K562 (cell line): ENCODE measurements around the gene CXCR3. TPM values are rescaled to one million over a fixed set of nuclear protein-coding genes. Genes with fewer than 3 reads are reported as not detected.

Experiments used
- ATAC-seq: fragments of 200-7000 bp; cut with Tn5 transposase; 3 replicates; pipeline ENCODE4 v1.9.1; 2020; ENCODE audit warnings: moderate library complexity
- BruUV-seq: library from RNA; stranded (reverse); fragments of 400-500 nt; replicated peaks from 2 replicates; lab custom pipeline; 2021; lab: Mats Ljungman, UMichigan
- CTCF ChIA-PET: fragments of 300-600 bp; formaldehyde crosslinking; extraction: SDS; loops from one replicate; lab custom pipeline; 2021; ENCODE audit warnings: low intra/inter-chr PET ratio; lab: Yijun Ruan, JAX
- POLR2A ChIA-PET: fragments of 300-600, 350-650 bp; sonication (Branson Sonifier 250); formaldehyde crosslinking; extraction: SDS; loops from one replicate; lab custom pipeline; 2021; ENCODE audit warnings: antibody characterized with exemption, inconsistent platforms; lab: Yijun Ruan, JAX
- DNase-seq, 4 experiments: peaks; one replicate each; pipeline versions ENCODE4 v3.0.0 to v3.0.0-alpha.2; 2011 to 2018; ENCODE audit warnings: low spot score in 3 of 4, mixed read lengths in 3 of 4; ENCODE audit errors: extremely low read depth in 1 of 4
- FAIRE-seq: peaks from 2 replicates; lab custom pipeline; 2011; peaks lifted over from hg19 to GRCh38; lab: Jason Lieb, UNC
- H2AFZ ChIP-seq: 2 replicates; pipeline ENCODE4 v1.6.0; 2011; ENCODE audit warnings: low read depth, low read length, control low read depth, inconsistent platforms
- H3K27ac ChIP-seq: fragments of 200-600 bp; 3 replicates; pipeline ENCODE4 v1.8.0; 2011; ENCODE audit warnings: low read depth, mild to moderate bottlenecking, control low read depth, inconsistent platforms, low read length, moderate library complexity, mixed read lengths; ENCODE audit errors: extremely low read depth
- H3K27me3 ChIP-seq, 2 experiments: fragments of 300-600 bp in 1 of 2; 2 replicates in 1 of 2; 3 replicates in 1 of 2; pipeline versions ENCODE4 v1.6.0 to v1.8.0; 2011; ENCODE audit warnings: inconsistent platforms in 2 of 2, low read length in 2 of 2, mild to moderate bottlenecking in 1 of 2, mixed read lengths in 1 of 2, moderate library complexity in 1 of 2; ENCODE audit not compliant: control insufficient read depth in 2 of 2, insufficient read depth in 2 of 2
- H3K36me3 ChIP-seq: fragments of 300-600 bp; 3 replicates; pipeline ENCODE4 v1.8.0; 2011; ENCODE audit warnings: mild to moderate bottlenecking, low read length, inconsistent platforms; ENCODE audit not compliant: control insufficient read depth, insufficient read depth
- H3K4me1 ChIP-seq, 2 experiments: fragments of 200-600 bp in 1 of 2; replicated peaks in 1 of 2; 2 replicates in 1 of 2; 3 replicates in 1 of 2; pipeline versions ENCODE4 v1.5.1 to v1.8.0; 2011; ENCODE audit warnings: inconsistent platforms in 2 of 2, low read length in 2 of 2, mild to moderate bottlenecking in 1 of 2, mixed read lengths in 1 of 2, moderate library complexity in 1 of 2; ENCODE audit not compliant: control insufficient read depth in 2 of 2, insufficient read depth in 2 of 2
- H3K4me2 ChIP-seq: 2 replicates; pipeline ENCODE4 v1.6.1; 2011; ENCODE audit warnings: low read length, control low read depth, inconsistent platforms, mixed read lengths; ENCODE audit not compliant: insufficient read depth
- H3K4me3 ChIP-seq: fragments of 200-600 bp; sonication (generic), shearing (Covaris generic); 2 replicates; pipeline ENCODE4 v1.5.1; 2016; ENCODE audit warnings: control low read depth, inconsistent platforms
- H3K79me2 ChIP-seq: fragments of 200-600 bp; 3 replicates; pipeline ENCODE4 v1.8.0; 2011; ENCODE audit warnings: low read length, inconsistent platforms; ENCODE audit not compliant: control insufficient read depth, insufficient read depth
- H3K9ac ChIP-seq, 2 experiments: 2 replicates each; pipeline versions ENCODE4 v1.6.0 to v1.6.1; 2011; ENCODE audit warnings: low read depth in 2 of 2, low read length in 2 of 2, control low read depth in 1 of 2, inconsistent platforms in 1 of 2, mild to moderate bottlenecking in 1 of 2, mixed read lengths in 1 of 2; ENCODE audit not compliant: insufficient read depth in 1 of 2
- H3K9me1 ChIP-seq: one replicate; pipeline ENCODE4 v1.6.0; 2011; ENCODE audit warnings: inconsistent platforms, mild to moderate bottlenecking, low read length, moderate library complexity; ENCODE audit not compliant: control insufficient read depth, insufficient read depth
- H3K9me3 ChIP-seq: replicated peaks from 2 replicates; pipeline ENCODE4 v1.5.1; 2011; ENCODE audit warnings: low read depth, low read length, inconsistent platforms; ENCODE audit not compliant: control insufficient read depth, insufficient read depth
- H4K20me1 ChIP-seq: replicated peaks from 2 replicates; pipeline ENCODE4 v1.6.1; 2011; ENCODE audit warnings: low read length, inconsistent platforms, mixed read lengths; ENCODE audit not compliant: control insufficient read depth, insufficient read depth
- ARID2 ChIP-seq: fragments of 450-650 bp; IDR thresholded peaks from 2 replicates; pipeline ENCODE4 v1.6.1; 2017; ENCODE audit warnings: antibody characterized with exemption, mild to moderate bottlenecking
- BDP1 ChIP-seq: IDR thresholded peaks from 3 replicates; pipeline ENCODE4 v1.6.1; 2011; ENCODE audit not compliant: insufficient read length, insufficient read depth
- KHSRP ChIP-seq: fragments of 450-650 bp; IDR thresholded peaks from 2 replicates; pipeline ENCODE4 v1.6.1; 2017
- KLF16 ChIP-seq: IDR thresholded peaks from 2 replicates; pipeline ENCODE4 v1.6.1; 2016; ENCODE audit warnings: antibody characterized with exemption
- NCOA2 ChIP-seq, 2 experiments: fragments of 450-650 bp; IDR thresholded peaks; 2 replicates each; pipeline ENCODE4 v1.6.1; 2018; ENCODE audit warnings: mild to moderate bottlenecking in 2 of 2, moderate library complexity in 1 of 2; ENCODE audit not compliant: partially characterized antibody in 2 of 2
- NFIC ChIP-seq: fragments of 450-650 bp; IDR thresholded peaks from 2 replicates; pipeline ENCODE4 v1.6.1; 2017; ENCODE audit warnings: mild to moderate bottlenecking, inconsistent platforms
- PHF21A ChIP-seq: fragments of 450-650 bp; IDR thresholded peaks from 2 replicates; pipeline ENCODE4 v1.6.1; 2017; ENCODE audit warnings: low read depth, borderline replicate concordance
- POLR2H ChIP-seq: IDR thresholded peaks from 2 replicates; pipeline ENCODE4 v1.6.1; 2016; ENCODE audit warnings: missing genetic modification characterization, low read depth, mild to moderate bottlenecking, control low read depth, missing compliant biosample characterization, moderate library complexity
- RFX7 ChIP-seq: fragments of 250-450 bp; sonication (Bioruptor Pico); IDR thresholded peaks from 2 replicates; pipeline ENCODE4 v1.5.1; 2021; ENCODE audit warnings: mild to moderate bottlenecking
- STAG1 ChIP-seq: sonication (generic); formaldehyde crosslinking; IDR thresholded peaks from 2 replicates; pipeline ENCODE4 v1.5.0; 2020; ENCODE audit warnings: missing genetic modification reagents, borderline replicate concordance
- ZC3H4 ChIP-seq: sonication (generic); formaldehyde crosslinking; IDR thresholded peaks from 2 replicates; pipeline ENCODE4 v1.9.0; 2021; ENCODE audit warnings: missing genetic modification reagents, borderline replicate concordance
- ZNF12 ChIP-seq: sonication (generic); formaldehyde crosslinking; IDR thresholded peaks from 2 replicates; pipeline ENCODE4 v1.4.0; 2020; ENCODE audit warnings: mild to moderate bottlenecking, missing genetic modification reagents
- ZNF121 ChIP-seq: sonication (generic); formaldehyde crosslinking; conservative IDR thresholded peaks from 2 replicates; pipeline ENCODE4 v1.8.0; 2022; ENCODE audit warnings: missing genetic modification reagents
- ZNF77 ChIP-seq: fragments of 250-450 bp; sonication (Bioruptor Pico); IDR thresholded peaks from 2 replicates; pipeline ENCODE4 v1.5.0; 2020
- WGBS: fragments of 100-300 bp; shearing (Covaris generic); methylation state at CpG from one replicate; pipeline ENCODE4 v1.1.6; 2016; ENCODE audit warnings: low coverage, mixed read lengths; ENCODE audit not compliant: insufficient coverage; ENCODE audit errors: missing lambda C conversion rate; 5-methylcytosine and 5-hydroxymethylcytosine counted together
- in situ Hi-C: fragments of 300-500 bp; cut with MboI; formaldehyde crosslinking; loops from 4 replicates; pipeline ENCODE4 v1.15.0; 2018; ENCODE audit warnings: inconsistent platforms, mixed read lengths
- intact Hi-C: fragments of 100-400 bp; cut with micrococcal nuclease; formaldehyde crosslinking; loops from 2 replicates; pipeline ENCODE4 v1.14.2; 2022
- polyA plus RNA-seq, 8 experiments: library from polyadenylated mRNA; depleted of rRNA in 4 of 8; stranded (reverse) in 5 of 8; unstranded in 3 of 8; fragments of >200 nt; fragmentation: Nextera tagmentation in 2 of 8; fragmentation: Illumina TruSeq in 1 of 8; extraction: Ambion mirVana in 2 of 8; extraction: Trizol in 1 of 8; gene quantifications; 2 replicates each; pipeline versions ENCODE4 v1.2.1 to v1.2.3, GENCODE V29; 2011 to 2014; ENCODE audit warnings: inconsistent platforms in 1 of 8, missing spikeins in 1 of 8
- total RNA-seq, 7 experiments: library from RNA; depleted of rRNA in 6 of 7; stranded (reverse); fragments of >200 nt in 6 of 7; fragmentation: Illumina TruSeq in 2 of 7; extraction: Trizol in 2 of 7; gene quantifications; 2 replicates each; pipeline versions ENCODE4 v1.2.1 to v1.2.3, GENCODE V29; 2011 to 2021; ENCODE audit warnings: low replicate concordance in 1 of 7
- TF ChIP-seq, protein P1 (sequence below), 3 experiments: fragments of 200-800 bp in 1 of 3; fragments of 250-450 bp in 1 of 3; fragments of 450-650 bp in 1 of 3; sonication (Bioruptor Pico) in 1 of 3; sonication (Bioruptor generic) in 1 of 3; formaldehyde crosslinking in 1 of 3; IDR thresholded peaks; 2 replicates each; pipeline versions ENCODE4 v1.6.1 to v1.8.0; 2016 to 2022; ENCODE audit warnings: mild to moderate bottlenecking in 2 of 3, missing genetic modification characterization in 2 of 3, missing compliant biosample characterization in 1 of 3, moderate library complexity in 1 of 3
- TF ChIP-seq, protein P2 (sequence below): fragments of 450-650 bp; IDR thresholded peaks from 2 replicates; pipeline ENCODE4 v1.6.1; 2016; ENCODE audit warnings: antibody characterized with exemption

The CXCR3 gene
- total and polyA plus RNA-seq, 9 of the 15 experiments (the other 6 are each of a cell fraction or from before 2014, with no cell fraction given): not detected

DNA sequence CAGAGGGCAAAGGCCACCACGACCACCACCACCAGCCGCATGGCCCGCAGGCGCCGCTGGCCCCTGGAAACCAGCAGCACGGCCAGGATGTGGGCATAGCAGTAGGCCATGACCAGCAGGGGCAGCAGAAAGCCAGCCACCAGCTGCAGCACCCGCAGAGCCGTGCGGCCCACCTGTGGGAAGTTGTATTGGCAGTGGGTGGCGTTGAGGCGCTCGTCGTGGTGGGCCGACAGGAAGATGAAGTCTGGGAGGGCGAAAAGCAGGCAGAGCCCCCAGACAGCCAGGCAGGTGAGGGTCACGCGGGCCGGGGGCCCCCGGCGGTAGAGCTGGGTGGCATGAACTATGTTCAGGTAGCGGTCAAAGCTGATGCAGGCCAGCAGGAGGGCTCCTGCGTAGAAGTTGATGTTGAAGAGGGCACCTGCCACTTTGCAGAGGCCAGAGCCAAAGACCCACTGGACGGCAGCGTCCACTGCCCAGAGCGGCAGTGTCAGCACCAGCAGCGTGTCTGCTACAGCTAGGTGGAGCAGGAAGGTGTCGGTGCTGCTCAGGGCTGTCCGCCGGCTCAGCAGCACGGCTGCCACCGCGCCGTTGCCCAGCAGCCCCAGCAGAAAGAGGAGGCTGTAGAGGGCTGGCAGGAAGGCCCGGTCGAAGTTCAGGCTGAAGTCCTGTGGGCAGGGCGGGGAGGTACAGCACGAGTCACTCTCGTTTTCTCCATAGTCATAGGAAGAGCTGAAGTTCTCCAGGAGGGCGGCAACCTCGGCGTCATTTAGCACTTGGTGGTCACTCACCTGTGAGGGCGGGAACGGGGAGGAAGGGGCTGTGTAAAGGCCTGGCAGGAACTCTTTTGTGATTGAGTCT lies 1.4 kb downstream of the CXCR3 start:
- H3K9me3 ChIP-seq: no peaks in the 10 kb centered on the region
- H3K27ac ChIP-seq: no peak overlapping the region
- POLR2A ChIA-PET: no interaction called here
- H3K4me3 ChIP-seq: no peak overlapping the region
- intact Hi-C loops: no loop called here
- H2AFZ ChIP-seq: no peak overlapping the region
- no TSS peak for BruUV-seq
- H3K9ac ChIP-seq: no peak overlapping the region; a peak in 1 of 4 replicates
- H3K27me3 ChIP-seq: peaks cover 0 to 16% of the 10 kb centered on the region in 2 experiments; a peak in 3 of 5 replicates
- WGBS: 59% methylated on average over 26 of the region's 43 CpGs
- H3K4me2 ChIP-seq: no peak overlapping the region
- no peaks in the 10 kb centered on the region for H3K9me1 ChIP-seq
- CTCF ChIA-PET: no interaction called here
- no peak for TF ChIP-seq RFX7
- no peak for TF ChIP-seq NFIC
- no peak for TF ChIP-seq ZC3H4 (CRISPR knock-in tag)
- TF ChIP-seq, protein P1, sequence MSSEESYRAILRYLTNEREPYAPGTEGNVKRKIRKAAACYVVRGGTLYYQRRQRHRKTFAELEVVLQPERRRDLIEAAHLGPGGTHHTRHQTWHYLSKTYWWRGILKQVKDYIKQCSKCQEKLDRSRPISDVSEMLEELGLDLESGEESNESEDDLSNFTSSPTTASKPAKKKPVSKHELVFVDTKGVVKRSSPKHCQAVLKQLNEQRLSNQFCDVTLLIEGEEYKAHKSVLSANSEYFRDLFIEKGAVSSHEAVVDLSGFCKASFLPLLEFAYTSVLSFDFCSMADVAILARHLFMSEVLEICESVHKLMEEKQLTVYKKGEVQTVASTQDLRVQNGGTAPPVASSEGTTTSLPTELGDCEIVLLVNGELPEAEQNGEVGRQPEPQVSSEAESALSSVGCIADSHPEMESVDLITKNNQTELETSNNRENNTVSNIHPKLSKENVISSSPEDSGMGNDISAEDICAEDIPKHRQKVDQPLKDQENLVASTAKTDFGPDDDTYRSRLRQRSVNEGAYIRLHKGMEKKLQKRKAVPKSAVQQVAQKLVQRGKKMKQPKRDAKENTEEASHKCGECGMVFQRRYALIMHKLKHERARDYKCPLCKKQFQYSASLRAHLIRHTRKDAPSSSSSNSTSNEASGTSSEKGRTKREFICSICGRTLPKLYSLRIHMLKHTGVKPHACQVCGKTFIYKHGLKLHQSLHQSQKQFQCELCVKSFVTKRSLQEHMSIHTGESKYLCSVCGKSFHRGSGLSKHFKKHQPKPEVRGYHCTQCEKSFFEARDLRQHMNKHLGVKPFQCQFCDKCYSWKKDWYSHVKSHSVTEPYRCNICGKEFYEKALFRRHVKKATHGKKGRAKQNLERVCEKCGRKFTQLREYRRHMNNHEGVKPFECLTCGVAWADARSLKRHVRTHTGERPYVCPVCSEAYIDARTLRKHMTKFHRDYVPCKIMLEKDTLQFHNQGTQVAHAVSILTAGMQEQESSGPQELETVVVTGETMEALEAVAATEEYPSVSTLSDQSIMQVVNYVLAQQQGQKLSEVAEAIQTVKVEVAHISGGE (CRISPR knock-in tag; IDR thresholded peaks at IDR 0.05): no peak
- no peak for TF ChIP-seq ARID2
- TF ChIP-seq ZNF12 (CRISPR knock-in tag): no peak
- no peak for TF ChIP-seq POLR2H (tag)
- TF ChIP-seq NCOA2 (IDR thresholded peaks at IDR 0.05; ENCODE audit: partially characterized antibody in 2 of 2): no peak
- no peak for TF ChIP-seq ZNF77 (CRISPR knock-in tag)
- no peak for TF ChIP-seq ZNF121 (CRISPR knock-in tag)
- TF ChIP-seq KHSRP: no peak
- TF ChIP-seq, protein P2, sequence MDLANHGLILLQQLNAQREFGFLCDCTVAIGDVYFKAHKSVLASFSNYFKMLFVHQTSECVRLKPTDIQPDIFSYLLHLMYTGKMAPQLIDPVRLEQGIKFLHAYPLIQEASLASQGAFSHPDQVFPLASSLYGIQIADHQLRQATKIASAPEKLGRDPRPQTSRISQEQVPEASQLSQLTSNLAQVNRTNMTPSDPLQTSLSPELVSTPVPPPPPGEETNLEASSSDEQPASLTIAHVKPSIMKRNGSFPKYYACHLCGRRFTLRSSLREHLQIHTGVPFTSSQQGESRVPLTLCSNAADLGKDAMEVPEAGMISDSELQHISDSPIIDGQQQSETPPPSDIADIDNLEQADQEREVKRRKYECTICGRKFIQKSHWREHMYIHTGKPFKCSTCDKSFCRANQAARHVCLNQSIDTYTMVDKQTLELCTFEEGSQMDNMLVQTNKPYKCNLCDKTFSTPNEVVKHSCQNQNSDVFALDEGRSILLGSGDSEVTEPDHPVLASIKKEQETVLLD: no peak
- no peak for TF ChIP-seq PHF21A
- no peak for TF ChIP-seq KLF16
- TF ChIP-seq BDP1: no peak
- no peak for TF ChIP-seq STAG1 (CRISPR knock-in tag)
- H3K4me1 ChIP-seq: peaks cover 0 to 18% of the 10 kb centered on the region in 2 experiments; a peak in 2 of 5 replicates
- no peaks in the 10 kb centered on the region for H4K20me1 ChIP-seq
- ATAC-seq (peak; percentile 21; the same call in 1 of the 3 replicates), DNase-seq (no peak), FAIRE-seq (no peak)
- no peaks in the 10 kb centered on the region for H3K36me3 ChIP-seq
- no peaks in the 10 kb centered on the region for H3K79me2 ChIP-seq
- in situ Hi-C loops: no loop called here
